PC-3 (cell line): ENCODE measurements around the gene COL6A1. TPM values are rescaled to one million over a fixed set of nuclear protein-coding genes. Genes with fewer than 3 reads are reported as not detected.
"Not testable (repeated sequence)": the region's sequence is repeated elsewhere in the genome, so short reads cannot be mapped to it uniquely, and the experiment has no call there.

Source experiments
- ATAC-seq: fragments of 200-7000 bp; cut with Tn5 transposase; 2 replicates; pipeline ENCODE4 v1.9.1; 2020; ENCODE audit warnings: mild to moderate bottlenecking, moderate library complexity
- BruUV-seq: library from RNA; stranded (reverse); fragments of 400-500 nt; replicated peaks from 2 replicates; lab custom pipeline; 2021; lab: Mats Ljungman, UMichigan
- CTCF ChIA-PET: fragments of 300-600 bp; sonication (Branson Sonifier 250); formaldehyde crosslinking; loops from one replicate; lab custom pipeline; 2022; ENCODE audit warnings: antibody characterized with exemption; lab: Charles Lee
- POLR2A ChIA-PET: fragments of 300-600 bp; sonication (Branson Sonifier 250); formaldehyde crosslinking; loops from one replicate; lab custom pipeline; 2022; ENCODE audit warnings: antibody characterized with exemption; ENCODE audit not compliant: unreplicated experiment; lab: Charles Lee
- DNase-seq: peaks from one replicate; pipeline ENCODE4 v3.0.0-alpha.2; 2015
- H2AFZ ChIP-seq: fragments of 300-600 bp; sonication (generic); 2 replicates; pipeline ENCODE4 v1.6.0; 2016; ENCODE audit warnings: antibody characterized with exemption, low read length
- H3F3A ChIP-seq: fragments of 300-600 bp; sonication (generic); one replicate; pipeline ENCODE4 v1.6.0; 2017; ENCODE audit warnings: antibody characterized with exemption, low read length, control low read depth, mild to moderate bottlenecking; ENCODE audit not compliant: unreplicated experiment
- H3K27ac ChIP-seq: fragments of 300-600 bp; sonication (generic); 2 replicates; pipeline ENCODE4 v1.5.1; 2016; ENCODE audit warnings: mild to moderate bottlenecking, low read length
- H3K27me3 ChIP-seq: fragments of 300-600 bp; sonication (generic); 2 replicates; pipeline ENCODE4 v1.6.1; 2016; ENCODE audit warnings: low read length, mixed read lengths
- H3K36me3 ChIP-seq: fragments of 300-600 bp; sonication (generic); 2 replicates; pipeline ENCODE4 v1.6.1; 2016; ENCODE audit warnings: low read depth, mixed run types, low read length, mixed read lengths
- H3K4me1 ChIP-seq: fragments of 300-600 bp; sonication (generic); 2 replicates; pipeline ENCODE4 v1.5.1; 2016; ENCODE audit warnings: low read length; ENCODE audit not compliant: insufficient read depth
- H3K4me2 ChIP-seq: fragments of 300-600 bp; sonication (generic); 2 replicates; pipeline ENCODE4 v1.6.0; 2016; ENCODE audit warnings: low read length
- H3K4me3 ChIP-seq: fragments of 300-600 bp; sonication (generic); 2 replicates; pipeline ENCODE4 v1.5.1; 2016; ENCODE audit warnings: mild to moderate bottlenecking, low read length, mixed read lengths
- H3K79me2 ChIP-seq: fragments of 300-600 bp; sonication (generic); 2 replicates; pipeline ENCODE4 v1.6.1; 2017; ENCODE audit warnings: low read length, mixed read lengths
- H3K9ac ChIP-seq: fragments of 300-600 bp; sonication (generic); 2 replicates; pipeline ENCODE4 v1.6.0; 2016; ENCODE audit warnings: mild to moderate bottlenecking, low read length
- H3K9me2 ChIP-seq: fragments of 300-600 bp; sonication (generic); replicated peaks from 2 replicates; pipeline ENCODE4 v1.6.1; 2016; ENCODE audit warnings: mixed run types, low read length, mixed read lengths
- H3K9me3 ChIP-seq: fragments of 300-600 bp; sonication (generic); 2 replicates; pipeline ENCODE4 v1.6.1; 2016; ENCODE audit warnings: low read length, mixed read lengths
- H4K20me1 ChIP-seq: fragments of 300-600 bp; sonication (generic); 2 replicates; pipeline ENCODE4 v1.6.1; 2016; ENCODE audit warnings: low read length, mixed read lengths
- EZH2 ChIP-seq: fragments of 300-600 bp; sonication (generic); IDR thresholded peaks from one replicate; pipeline ENCODE4 v1.6.1; 2017; ENCODE audit warnings: antibody characterized with exemption, mild to moderate bottlenecking, low read length; ENCODE audit not compliant: unreplicated experiment
- EZH2phosphoT487 ChIP-seq: fragments of 300-600 bp; sonication (generic); IDR thresholded peaks from 2 replicates; pipeline ENCODE4 v1.6.1; 2018; ENCODE audit warnings: mild to moderate bottlenecking, antibody characterized with exemption, low read length, borderline replicate concordance
- intact Hi-C: fragments of 100-400 bp; cut with micrococcal nuclease; formaldehyde crosslinking; loops from 2 replicates; pipeline ENCODE4 v1.9.0; 2023
- total RNA-seq: library from RNA; depleted of rRNA; stranded (reverse); fragments of >200 nt; gene quantifications from 2 replicates; pipeline ENCODE4 v1.2.3, GENCODE V29; 2014
- TF ChIP-seq, protein P1 (sequence below): fragments of 300-600 bp; sonication (generic); conservative IDR thresholded peaks from 2 replicates; pipeline ENCODE4 v1.5.1; 2017; ENCODE audit warnings: antibody characterized with exemption, low read depth, mild to moderate bottlenecking, low read length

The COL6A1 gene
- total RNA-seq, 1 experiment from 2014 or later, result 487 TPM

- no peaks in the 10 kb centered on the region for H3K27me3 ChIP-seq
- CTCF ChIA-PET, result no interaction called here
These were observed 64.9 kb downstream of the COL6A1 start for GRCh38 chr21:46046471-46046870.

GRCh38 chr21:46046906-46047305, 65.3 kb downstream of the COL6A1 start:
- H3K9me2 ChIP-seq, H3K36me3 ChIP-seq, intact Hi-C loops, H4K20me1 ChIP-seq, H3K27ac ChIP-seq, POLR2A ChIA-PET, H2AFZ ChIP-seq, ATAC-seq, H3K27me3 ChIP-seq, BruUV-seq, H3K4me2 ChIP-seq, H3K4me3 ChIP-seq, DNase-seq, H3K9ac ChIP-seq, CTCF ChIA-PET, H3K9me3 ChIP-seq: not testable (repeated sequence)
- peaks cover 15% of the 10 kb centered on the region for H3F3A ChIP-seq
- H3K79me2 ChIP-seq, result peaks cover 10% of the 10 kb centered on the region
- peaks cover 34% of the 10 kb centered on the region for H3K4me1 ChIP-seq

More at GRCh38 chr21:46046471-46046870, 64.9 kb downstream of the COL6A1 start:
- Histone ChIP-seq H3K4me2 (no peak overlapping the region), H3K9ac (no peak overlapping the region), H3K27ac (no peak overlapping the region), H3K79me2 (peaks cover 6% of the 10 kb centered on the region; the same call in 1 of the 2 replicates), H3K36me3 (no peaks in the 10 kb centered on the region), H2AFZ (no peak overlapping the region), H3K4me3 (no peak overlapping the region), H3K9me2 (no peaks in the 10 kb centered on the region), H3K4me1 (peaks cover 30% of the 10 kb centered on the region), H3K9me3 (no peaks in the 10 kb centered on the region), H4K20me1 (no peaks in the 10 kb centered on the region), H3F3A (peaks cover 15% of the 10 kb centered on the region)
- intact Hi-C loops, result no loop called here
- no TSS peak for BruUV-seq
- TF ChIP-seq EZH2phosphoT487, result no peak
- TF ChIP-seq, protein P1, sequence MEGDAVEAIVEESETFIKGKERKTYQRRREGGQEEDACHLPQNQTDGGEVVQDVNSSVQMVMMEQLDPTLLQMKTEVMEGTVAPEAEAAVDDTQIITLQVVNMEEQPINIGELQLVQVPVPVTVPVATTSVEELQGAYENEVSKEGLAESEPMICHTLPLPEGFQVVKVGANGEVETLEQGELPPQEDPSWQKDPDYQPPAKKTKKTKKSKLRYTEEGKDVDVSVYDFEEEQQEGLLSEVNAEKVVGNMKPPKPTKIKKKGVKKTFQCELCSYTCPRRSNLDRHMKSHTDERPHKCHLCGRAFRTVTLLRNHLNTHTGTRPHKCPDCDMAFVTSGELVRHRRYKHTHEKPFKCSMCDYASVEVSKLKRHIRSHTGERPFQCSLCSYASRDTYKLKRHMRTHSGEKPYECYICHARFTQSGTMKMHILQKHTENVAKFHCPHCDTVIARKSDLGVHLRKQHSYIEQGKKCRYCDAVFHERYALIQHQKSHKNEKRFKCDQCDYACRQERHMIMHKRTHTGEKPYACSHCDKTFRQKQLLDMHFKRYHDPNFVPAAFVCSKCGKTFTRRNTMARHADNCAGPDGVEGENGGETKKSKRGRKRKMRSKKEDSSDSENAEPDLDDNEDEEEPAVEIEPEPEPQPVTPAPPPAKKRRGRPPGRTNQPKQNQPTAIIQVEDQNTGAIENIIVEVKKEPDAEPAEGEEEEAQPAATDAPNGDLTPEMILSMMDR, result no peak
- no peak for TF ChIP-seq EZH2
- POLR2A ChIA-PET, result no interaction called here
- DNase-seq, result no peak
- ATAC-seq, result no peak

DNA sequence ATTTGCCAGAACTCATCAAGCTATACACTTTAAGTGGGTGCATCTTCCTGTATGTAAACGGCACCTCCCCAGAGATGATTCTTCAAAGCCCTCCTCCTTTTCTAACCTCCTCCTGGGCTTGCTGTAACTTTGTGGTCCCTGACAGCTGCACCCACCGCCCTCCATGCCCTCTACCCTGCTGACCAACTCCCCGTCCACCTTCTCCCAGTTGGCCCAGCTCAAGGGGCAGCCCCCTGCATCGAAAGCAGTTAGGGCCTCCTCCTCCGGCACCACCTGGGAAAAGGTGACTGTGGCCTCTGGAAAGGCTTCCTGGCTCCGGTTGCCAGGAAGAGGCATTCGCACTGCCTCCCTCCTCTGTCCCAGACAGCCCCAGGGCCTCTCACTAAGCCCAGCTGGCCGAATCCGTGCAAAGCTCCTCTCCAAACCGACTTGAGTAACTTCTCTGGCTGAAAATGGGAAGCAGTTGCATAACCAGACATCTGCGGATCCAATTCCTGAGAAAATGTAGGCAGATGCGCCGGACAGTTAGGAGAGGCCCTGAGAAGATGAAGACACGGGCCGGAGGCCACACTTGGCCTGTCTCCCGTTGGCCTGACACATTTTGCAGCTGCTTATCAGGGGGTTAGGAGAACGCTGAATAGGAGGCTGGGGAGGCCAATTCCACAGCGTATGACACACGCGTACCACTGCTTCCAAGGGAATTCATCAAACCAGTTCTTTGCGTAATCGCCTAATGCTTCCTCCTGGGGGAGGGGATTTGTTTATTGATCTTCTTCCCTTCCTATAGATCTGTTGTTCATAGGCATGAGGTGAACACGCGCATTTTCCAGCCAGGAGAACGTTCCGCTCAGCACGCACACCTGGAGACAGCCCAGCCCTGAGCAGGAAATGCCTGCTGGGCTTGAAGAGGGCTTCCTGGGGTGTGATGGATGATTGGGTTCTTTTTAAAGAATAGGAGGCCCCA, 67.6 kb downstream of the COL6A1 start:
- H4K20me1 ChIP-seq, result no peaks in the 10 kb centered on the region
- ChIA-PET CTCF (no interaction called here), POLR2A (interaction anchor here (0.6 kb wide), 1 partner anchor 71 kb away, joined by 3 read pairs; no protein-coding TSS in a partner anchor)
- H3K4me2 ChIP-seq, result peak overlapping the region; percentile 63
- peak overlapping the region; percentile 97 for H3K27ac ChIP-seq
- TF ChIP-seq EZH2phosphoT487 (no peak), EZH2 (no peak)
- TF ChIP-seq, protein P1, result no peak
- H3K4me3 ChIP-seq, result peak overlapping the region; percentile 19; the same call in 1 of the 2 replicates
- DNase-seq (peak; percentile 94), ATAC-seq (peak; percentile 18)
- no peaks in the 10 kb centered on the region for H3K36me3 ChIP-seq
- no peaks in the 10 kb centered on the region for H3K27me3 ChIP-seq
- H3K9me2 ChIP-seq, result no peaks in the 10 kb centered on the region
- no peaks in the 10 kb centered on the region for H3K9me3 ChIP-seq
- no TSS peak for BruUV-seq
- peaks cover 15% of the 10 kb centered on the region for H3F3A ChIP-seq
- peak overlapping the region; percentile 40; the same call in 1 of the 2 replicates for H2AFZ ChIP-seq
- intact Hi-C loops, result no loop called here
- peaks cover 54% of the 10 kb centered on the region for H3K4me1 ChIP-seq
- H3K79me2 ChIP-seq, result peaks cover 17% of the 10 kb centered on the region
- H3K9ac ChIP-seq, result peak overlapping the region; percentile 82
